Measurements from ENCODE around the gene AGBL2.

GRCh38 chr11:47646019-47646418, 69.2 kb downstream of the AGBL2 start:
- TF ChIP-seq CTCF (IDR thresholded peaks at IDR 0.05; ENCODE audit: low read depth, low read length, poor library complexity, severe bottlenecking) (no peak), EZH2phosphoT487 (IDR thresholded peaks at IDR 0.05; ENCODE audit: borderline replicate concordance, low read length) (no peak)
